GM23248 (cell line): Measurements from ENCODE around the gene USP6NL. TPM values are rescaled to one million over a fixed set of nuclear protein-coding genes. Genes with fewer than 3 reads are reported as not detected.

ENCODE experiments used
- DNase-seq: peaks from one replicate; pipeline ENCODE4 v3.0.0-alpha.2; 2015
- H2AFZ ChIP-seq: fragments of 200-600 bp; sonication (generic); 2 replicates; pipeline ENCODE4 v1.6.1; 2016; ENCODE audit warnings: antibody characterized with exemption
- H3F3A ChIP-seq: fragments of 200-600 bp; sonication (generic); 2 replicates; pipeline ENCODE4 v1.6.1; 2016; ENCODE audit warnings: mild to moderate bottlenecking, antibody characterized with exemption, mixed run types; ENCODE audit not compliant: insufficient read depth
- H3K27ac ChIP-seq: fragments of 200-600 bp; sonication (generic); 2 replicates; pipeline ENCODE4 v1.5.1; 2016; ENCODE audit warnings: mild to moderate bottlenecking
- H3K27me3 ChIP-seq: fragments of 200-600 bp; sonication (generic); replicated peaks from 2 replicates; pipeline ENCODE4 v1.6.1; 2016; ENCODE audit warnings: mild to moderate bottlenecking; ENCODE audit not compliant: insufficient read depth
- H3K36me3 ChIP-seq: fragments of 200-600 bp; sonication (generic); 2 replicates; pipeline ENCODE4 v1.6.1; 2016; ENCODE audit warnings: low read depth, mild to moderate bottlenecking
- H3K4me1 ChIP-seq: fragments of 200-600 bp; sonication (generic); 2 replicates; pipeline ENCODE4 v1.6.1; 2016; ENCODE audit warnings: mild to moderate bottlenecking; ENCODE audit not compliant: insufficient read depth
- H3K4me2 ChIP-seq: fragments of 200-600 bp; sonication (generic); one replicate; pipeline ENCODE4 v1.6.1; 2016; ENCODE audit warnings: mild to moderate bottlenecking; ENCODE audit not compliant: unreplicated experiment
- H3K4me3 ChIP-seq: fragments of 200-600 bp; sonication (generic); 2 replicates; pipeline ENCODE4 v1.5.1; 2016; ENCODE audit warnings: mild to moderate bottlenecking
- H3K79me2 ChIP-seq: fragments of 200-600 bp; sonication (generic); 2 replicates; pipeline ENCODE4 v1.6.1; 2016; ENCODE audit warnings: mild to moderate bottlenecking; ENCODE audit not compliant: insufficient read depth
- H3K9ac ChIP-seq: fragments of 200-600 bp; sonication (generic); 2 replicates; pipeline ENCODE4 v1.6.1; 2016; ENCODE audit warnings: mild to moderate bottlenecking
- H3K9me2 ChIP-seq: fragments of 200-600 bp; sonication (generic); 2 replicates; pipeline ENCODE4 v1.6.1; 2016; ENCODE audit warnings: mixed run types, mild to moderate bottlenecking, moderate library complexity; ENCODE audit not compliant: insufficient read depth
- H3K9me3 ChIP-seq: fragments of 200-600 bp; sonication (generic); one replicate; pipeline ENCODE4 v1.6.1; 2017; ENCODE audit warnings: low read depth
- H4K20me1 ChIP-seq: fragments of 200-600 bp; sonication (generic); 2 replicates; pipeline ENCODE4 v1.6.0; 2016; ENCODE audit not compliant: insufficient read depth
- EZH2 ChIP-seq: fragments of 200-600 bp; sonication (generic); IDR thresholded peaks from 2 replicates; pipeline ENCODE4 v1.6.1; 2018; ENCODE audit warnings: antibody characterized with exemption, mild to moderate bottlenecking; ENCODE audit not compliant: insufficient read depth, poor library complexity, severe bottlenecking
- EZH2phosphoT487 ChIP-seq: fragments of 200-600 bp; sonication (generic); IDR thresholded peaks from 2 replicates; pipeline ENCODE4 v1.6.1; 2018; ENCODE audit warnings: antibody characterized with exemption, moderate library complexity, mild to moderate bottlenecking, low read depth; ENCODE audit not compliant: insufficient read depth
- WGBS, 2 experiments: methylation state at CpG; one replicate each; pipeline ENCODE4 v1.1.6; 2015 to 2017; ENCODE audit warnings: low lambda C conversion rate in 2 of 2, low coverage in 1 of 2; ENCODE audit errors: missing lambda C conversion rate in 2 of 2; 5-methylcytosine and 5-hydroxymethylcytosine counted together
- in situ Hi-C: fragments of 300-500 bp; cut with MboI; formaldehyde crosslinking; loops from 2 replicates; pipeline ENCODE4 v1.15.0; 2020
- polyA plus RNA-seq: library from polyadenylated mRNA; unstranded; fragments of >200 nt; fragmentation: Nextera tagmentation; extraction: Ambion mirVana; gene quantifications from 2 replicates; pipeline ENCODE4 v1.2.1, GENCODE V29; 2016
- total RNA-seq: library from RNA; depleted of rRNA; stranded (reverse); fragments of >200 nt; shearing (Covaris generic); gene quantifications from 2 replicates; pipeline ENCODE4 v1.2.3, GENCODE V29; 2014

USP6NL gene
- total and polyA plus RNA-seq, 2 experiments from 2014 or later: 4.4 to 9.2 TPM

- TF ChIP-seq EZH2phosphoT487: no peak
- TF ChIP-seq EZH2: no peak
- no peak overlapping the region for H3K27ac ChIP-seq
- in situ Hi-C loops: no loop called here
- no peak overlapping the region for H2AFZ ChIP-seq
- H3K9ac ChIP-seq: no peak overlapping the region
- peaks cover 8% of the 10 kb centered on the region; the same call in 1 of the 2 replicates for H3K4me1 ChIP-seq
- no peaks in the 10 kb centered on the region for H3F3A ChIP-seq
- H3K9me3 ChIP-seq: no peaks in the 10 kb centered on the region
- no peak overlapping the region for H3K4me2 ChIP-seq
- H3K79me2 ChIP-seq: peaks cover 44% of the 10 kb centered on the region
- no peaks in the 10 kb centered on the region for H3K9me2 ChIP-seq
- H3K27me3 ChIP-seq: no peaks in the 10 kb centered on the region
- H3K36me3 ChIP-seq: no peaks in the 10 kb centered on the region
- no peaks in the 10 kb centered on the region for H4K20me1 ChIP-seq
- DNase-seq: peak; percentile 34
- H3K4me3 ChIP-seq: no peak overlapping the region
Observed at GRCh38 chr10:11586170-11586569, 25.3 kb downstream of the USP6NL start.

- 32 to 38% methylated on average over 2 of the region's 2 CpGs for WGBS, 2 experiments
- Histone ChIP-seq H4K20me1 (no peaks in the 10 kb centered on the region), H3K79me2 (peaks cover 31% of the 10 kb centered on the region), H3K27ac (no peak overlapping the region), H3K27me3 (no peaks in the 10 kb centered on the region), H3K4me3 (no peak overlapping the region), H2AFZ (no peak overlapping the region), H3F3A (no peaks in the 10 kb centered on the region), H3K9me2 (no peaks in the 10 kb centered on the region), H3K36me3 (no peaks in the 10 kb centered on the region), H3K4me2 (no peak overlapping the region), H3K4me1 (peaks cover 6% of the 10 kb centered on the region; the same call in 1 of the 2 replicates), H3K9ac (no peak overlapping the region), H3K9me3 (no peaks in the 10 kb centered on the region)
- TF ChIP-seq EZH2: no peak
- no peak for TF ChIP-seq EZH2phosphoT487
- in situ Hi-C loops: no loop called here
- no peak for DNase-seq
Observed at GRCh38 chr10:11581213-11581612, 30.2 kb downstream of the USP6NL start.

GRCh38 chr10:11579885-11580284 is 31.6 kb downstream of the USP6NL start:
- WGBS, 2 experiments: 98% methylated on average over 6 of the region's 6 CpGs
- no peaks in the 10 kb centered on the region for H3K36me3 ChIP-seq

GRCh38 chr10:11578802-11579255 is 32.6 kb downstream of the USP6NL start:
- peaks cover 15% of the 10 kb centered on the region for H3K79me2 ChIP-seq
- TF ChIP-seq EZH2phosphoT487 (no peak), EZH2 (no peak)
- H3K9ac ChIP-seq: no peak overlapping the region
- no peaks in the 10 kb centered on the region for H3K9me2 ChIP-seq
- H2AFZ ChIP-seq: no peak overlapping the region
- H3F3A ChIP-seq: peaks cover 2% of the 10 kb centered on the region; the same call in 1 of the 2 replicates
- no peaks in the 10 kb centered on the region for H3K36me3 ChIP-seq
- H4K20me1 ChIP-seq: no peaks in the 10 kb centered on the region
- WGBS, 2 experiments: 74 to 80% methylated on average over 2 of the region's 2 CpGs
- no peak overlapping the region for H3K4me2 ChIP-seq
- H3K27ac ChIP-seq: no peak overlapping the region
- H3K9me3 ChIP-seq: no peaks in the 10 kb centered on the region
- no peak overlapping the region for H3K4me3 ChIP-seq
- H3K27me3 ChIP-seq: no peaks in the 10 kb centered on the region
- in situ Hi-C loops: no loop called here
- no peak for DNase-seq
- H3K4me1 ChIP-seq: peaks cover 3% of the 10 kb centered on the region

More at GRCh38 chr10:11579885-11580284, 31.6 kb downstream of the USP6NL start:
- Histone ChIP-seq H3K27ac (no peak overlapping the region), H3F3A (no peaks in the 10 kb centered on the region), H3K4me1 (no peaks in the 10 kb centered on the region), H3K9me3 (no peaks in the 10 kb centered on the region), H3K79me2 (peaks cover 26% of the 10 kb centered on the region), H3K4me2 (no peak overlapping the region), H3K9me2 (no peaks in the 10 kb centered on the region), H2AFZ (no peak overlapping the region), H4K20me1 (no peaks in the 10 kb centered on the region), H3K27me3 (no peaks in the 10 kb centered on the region), H3K9ac (no peak overlapping the region), H3K4me3 (no peak overlapping the region)
- no peak for DNase-seq
- in situ Hi-C loops: no loop called here
- TF ChIP-seq EZH2 (no peak), EZH2phosphoT487 (no peak)
